Aorta (tissue), 5 donors: ENCODE measurements around the gene JPH3. TPM values are rescaled to one million over a fixed set of nuclear protein-coding genes. Genes with fewer than 3 reads are reported as not detected.

Experiments
- ATAC-seq: fragments of 200-7000 bp; cut with Tn5 transposase; one replicate; pipeline ENCODE4 v1.9.1; 2022; ENCODE audit warnings: moderate library complexity; ENCODE audit not compliant: low FRiP score
- DNase-seq, 2 donors: peaks; one replicate each; pipeline ENCODE4 v3.0.0-alpha.2; 2020
- H3K27ac ChIP-seq, 2 donors: one replicate each; pipeline ENCODE4 v1.5.1; 2013; ENCODE audit warnings: low read length in 2 of 2, mild to moderate bottlenecking in 2 of 2, moderate library complexity in 2 of 2, control low read depth in 1 of 2, inconsistent platforms in 1 of 2, low read depth in 1 of 2
- H3K27me3 ChIP-seq, 2 donors: one replicate each; pipeline ENCODE4 v1.6.1; 2013; ENCODE audit warnings: control low read depth in 1 of 2, low read length in 1 of 2, mild to moderate bottlenecking in 1 of 2, moderate library complexity in 1 of 2; ENCODE audit not compliant: insufficient read depth in 2 of 2, control insufficient read depth in 1 of 2
- H3K36me3 ChIP-seq, 2 donors: one replicate each; pipeline ENCODE4 v1.6.1; 2013; ENCODE audit warnings: control low read depth in 1 of 2, low read length in 1 of 2, mild to moderate bottlenecking in 1 of 2; ENCODE audit not compliant: insufficient read depth in 2 of 2, control insufficient read depth in 1 of 2
- H3K4me1 ChIP-seq, 2 donors: one replicate each; pipeline ENCODE4 v1.6.1; 2013; ENCODE audit warnings: low read length in 2 of 2, control low read depth in 1 of 2, mild to moderate bottlenecking in 1 of 2, moderate library complexity in 1 of 2; ENCODE audit not compliant: insufficient read depth in 2 of 2, control insufficient read depth in 1 of 2
- H3K4me3 ChIP-seq, 2 donors: one replicate each; pipeline ENCODE4 v1.5.1; 2013; ENCODE audit warnings: low read length in 2 of 2, control low read depth in 1 of 2, mild to moderate bottlenecking in 1 of 2
- H3K9me3 ChIP-seq: one replicate; pipeline ENCODE4 v1.6.1; 2013; ENCODE audit warnings: mild to moderate bottlenecking, low read length; ENCODE audit not compliant: control insufficient read depth
- WGBS, 2 donors: extraction: QIAGEN DNeasy Blood & Tissue Kit; methylation state at CpG; one replicate each; pipeline ENCODE4 v1.1.7; 2013; 5-methylcytosine and 5-hydroxymethylcytosine counted together
- intact Hi-C, 2 donors: fragments of 100-400 bp; cut with DNase I; formaldehyde crosslinking; loops; one replicate each; pipeline versions ENCODE4 v1.14.2 to v1.15.0; 2022
- polyA plus RNA-seq, 2 donors: library from polyadenylated mRNA; stranded (reverse); fragments of 200-250 nt; gene quantifications; one replicate each; pipeline ENCODE4 v1.2.3, GENCODE V29; 2013
- total RNA-seq, 2 donors: library from RNA; stranded (reverse); fragmentation: NEBNext Ultra II Directional; extraction: Animal tissue kit (Norgen Biotek cat#: 25700); gene quantifications; one replicate each; pipeline ENCODE4 v1.2.1, GENCODE V29; 2021
- donor health status: healthy with polysubstance abuse.
- donor health status: Bipolar disorder and iron deficiency.
- donor health status: DM: no; HTN: no; CAD: no.
- donor health status: DM: no; HTN: no; CAD: no.
- donor health status: DM: yes; HTN: yes; CAD: no.

JPH3 gene
- total and polyA plus RNA-seq, 4 donors: 0.21 to 0.26 TPM; not detected in 2

DNA sequence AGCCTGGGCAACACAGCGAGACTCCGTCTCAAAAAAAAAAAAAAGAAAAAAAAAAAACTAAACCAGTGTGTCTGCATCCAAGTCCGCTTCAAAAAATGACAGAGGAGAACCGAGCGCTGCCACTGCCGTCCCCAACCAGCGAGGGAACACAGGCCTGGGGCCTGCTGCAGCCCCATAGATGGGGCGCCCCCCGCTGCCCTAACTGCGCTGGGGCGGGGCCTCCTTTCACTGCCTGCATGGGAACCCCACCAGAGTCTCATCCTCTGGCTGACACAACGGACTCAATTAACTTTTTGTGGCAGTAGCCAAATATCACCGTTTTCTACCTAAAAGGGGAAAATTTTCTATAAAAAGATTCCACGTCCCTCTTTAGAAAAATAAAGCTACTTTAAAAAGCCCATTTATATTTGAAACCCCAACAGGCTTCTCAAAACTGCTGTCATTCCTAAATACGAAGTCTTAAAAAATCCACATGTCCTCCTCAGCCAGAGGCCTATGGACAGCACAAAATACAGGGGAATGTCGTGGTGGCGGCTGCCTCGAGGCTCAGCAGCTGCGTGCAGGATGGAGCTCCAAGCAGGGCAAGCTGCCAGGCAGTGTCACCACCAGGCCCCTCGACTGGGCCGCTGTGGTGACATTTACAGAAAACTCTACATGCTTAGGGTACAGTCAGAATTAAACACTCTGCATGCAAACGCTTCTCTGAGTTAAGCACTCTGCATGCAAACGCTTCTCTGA, 133.1 kb downstream of the JPH3 start:
- ATAC-seq (no peak), DNase-seq (no peak)
- 77 to 84% methylated on average over 23 of the region's 23 CpGs for WGBS, 2 donors
- no peak overlapping the region for H3K4me3 ChIP-seq
- H3K36me3 ChIP-seq: no peaks in the 10 kb centered on the region
- intact Hi-C loops: no loop called here
- no peaks in the 10 kb centered on the region for H3K4me1 ChIP-seq
- no peaks in the 10 kb centered on the region for H3K27me3 ChIP-seq
- H3K9me3 ChIP-seq: no peaks in the 10 kb centered on the region
- H3K27ac ChIP-seq: no peak overlapping the region

DNA sequence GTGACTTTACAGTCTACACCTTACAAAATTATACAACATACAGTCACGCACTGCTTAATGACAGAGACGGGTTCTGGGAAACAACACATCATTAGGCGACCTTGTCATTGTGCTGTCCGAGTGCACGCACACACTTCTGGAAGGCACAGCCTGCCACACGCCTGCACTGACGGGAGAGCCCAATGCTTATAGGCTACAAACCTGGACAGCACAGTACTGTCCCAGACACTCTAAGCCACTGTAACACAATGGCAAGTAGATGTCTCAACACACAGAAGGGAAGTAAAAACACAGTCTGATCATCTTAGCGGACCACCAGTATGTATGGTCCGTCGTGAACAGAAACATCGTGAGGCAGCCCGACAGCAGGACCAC, 133.7 kb downstream of the JPH3 start:
- H3K4me1 ChIP-seq: no peaks in the 10 kb centered on the region
- H3K9me3 ChIP-seq: no peaks in the 10 kb centered on the region
- no peak overlapping the region for H3K27ac ChIP-seq
- DNase-seq: no peak
- no peak overlapping the region for H3K4me3 ChIP-seq
- intact Hi-C loops: no loop called here
- 92 to 94% methylated on average over 12 of the region's 12 CpGs for WGBS, 2 donors
- H3K36me3 ChIP-seq: no peaks in the 10 kb centered on the region
- no peak for ATAC-seq
- no peaks in the 10 kb centered on the region for H3K27me3 ChIP-seq

DNA sequence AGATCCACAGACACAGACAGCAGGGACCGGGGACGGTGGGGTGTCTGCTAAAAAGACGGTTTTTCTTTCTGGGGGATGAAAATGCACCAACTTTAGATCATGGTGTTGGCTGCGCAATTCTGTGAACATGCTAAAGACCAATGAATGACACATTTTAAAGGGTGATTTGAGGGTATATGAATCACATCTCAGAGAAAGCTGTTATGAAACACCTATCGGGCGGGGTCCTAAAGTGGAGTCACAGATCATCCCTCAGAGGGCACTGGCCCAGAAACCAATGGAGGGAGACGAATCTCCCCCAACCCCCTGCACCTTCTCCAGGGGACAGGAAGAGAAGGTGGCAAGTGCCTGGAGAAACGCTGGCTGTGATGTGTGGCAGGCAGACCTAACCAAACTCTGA, 137.5 kb downstream of the JPH3 start:
- ATAC-seq: no peak
- no peaks in the 10 kb centered on the region for H3K9me3 ChIP-seq
- H3K27ac ChIP-seq: no peak overlapping the region
- DNase-seq: no peak
- H3K4me1 ChIP-seq: no peaks in the 10 kb centered on the region
- intact Hi-C loops: no loop called here
- no peaks in the 10 kb centered on the region for H3K36me3 ChIP-seq
- H3K27me3 ChIP-seq: no peaks in the 10 kb centered on the region
- H3K4me3 ChIP-seq: no peak overlapping the region
- WGBS, 2 donors: 95% methylated on average over 8 of the region's 8 CpGs

DNA sequence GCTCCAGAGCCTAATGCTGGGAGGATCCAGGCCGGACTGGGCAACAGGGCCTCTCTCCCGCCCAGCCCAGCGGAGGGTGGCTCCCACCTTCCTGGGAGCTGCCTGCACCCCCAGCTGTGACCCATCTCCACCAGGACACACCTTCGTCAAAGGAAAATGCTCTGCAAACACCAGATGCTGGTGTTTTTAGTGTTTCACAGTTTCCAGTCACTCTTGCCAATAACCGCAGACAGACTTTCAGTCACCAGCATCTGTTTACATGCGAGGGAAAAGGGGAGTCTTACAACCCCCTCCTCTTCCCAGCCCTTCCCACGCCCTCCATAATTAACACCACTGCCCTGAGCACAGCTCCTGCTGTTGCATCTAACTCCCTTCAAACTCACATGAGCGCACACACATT, 138.1 kb downstream of the JPH3 start:
- no peaks in the 10 kb centered on the region for H3K4me1 ChIP-seq
- H3K9me3 ChIP-seq: no peaks in the 10 kb centered on the region
- H3K27ac ChIP-seq: no peak overlapping the region
- no peak overlapping the region for H3K4me3 ChIP-seq
- WGBS, 2 donors: 42 to 55% methylated on average over 8 of the region's 8 CpGs
- no peaks in the 10 kb centered on the region for H3K27me3 ChIP-seq
- ATAC-seq (no peak), DNase-seq (no peak)
- no peaks in the 10 kb centered on the region for H3K36me3 ChIP-seq
- intact Hi-C loops: no loop called here

DNA sequence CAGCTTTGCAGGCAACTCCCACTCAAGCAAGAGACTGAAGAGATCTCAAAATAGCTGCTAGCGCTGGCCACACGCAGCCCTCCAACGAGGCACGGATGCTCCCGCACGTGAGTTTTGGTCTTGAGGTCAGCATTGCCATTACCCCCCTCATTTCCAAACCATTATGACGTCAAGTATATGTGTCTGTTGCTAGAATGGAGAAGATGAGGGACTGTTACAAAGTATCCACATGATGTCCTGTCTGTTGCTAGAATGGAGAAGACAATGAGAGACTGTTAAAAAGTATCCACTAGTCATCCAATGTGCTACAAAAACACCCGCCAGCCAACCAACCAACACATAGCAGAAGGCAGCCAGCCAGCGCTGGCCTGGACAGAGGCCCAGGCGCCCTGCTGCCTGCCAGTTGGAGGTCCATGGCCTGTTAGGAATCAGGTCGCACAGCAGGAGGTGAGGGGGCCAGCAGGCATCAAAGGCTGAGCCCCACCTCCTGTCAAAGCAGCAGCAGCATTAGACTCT, 138.7 kb downstream of the JPH3 start:
- H3K4me3 ChIP-seq: no peak overlapping the region
- DNase-seq (no peak), ATAC-seq (no peak)
- H3K4me1 ChIP-seq: no peaks in the 10 kb centered on the region
- no peaks in the 10 kb centered on the region for H3K27me3 ChIP-seq
- H3K36me3 ChIP-seq: no peaks in the 10 kb centered on the region
- no peaks in the 10 kb centered on the region for H3K9me3 ChIP-seq
- intact Hi-C loops: no loop called here
- WGBS, 2 donors: 22 to 23% methylated on average over 11 of the region's 11 CpGs
- no peak overlapping the region for H3K27ac ChIP-seq

DNA sequence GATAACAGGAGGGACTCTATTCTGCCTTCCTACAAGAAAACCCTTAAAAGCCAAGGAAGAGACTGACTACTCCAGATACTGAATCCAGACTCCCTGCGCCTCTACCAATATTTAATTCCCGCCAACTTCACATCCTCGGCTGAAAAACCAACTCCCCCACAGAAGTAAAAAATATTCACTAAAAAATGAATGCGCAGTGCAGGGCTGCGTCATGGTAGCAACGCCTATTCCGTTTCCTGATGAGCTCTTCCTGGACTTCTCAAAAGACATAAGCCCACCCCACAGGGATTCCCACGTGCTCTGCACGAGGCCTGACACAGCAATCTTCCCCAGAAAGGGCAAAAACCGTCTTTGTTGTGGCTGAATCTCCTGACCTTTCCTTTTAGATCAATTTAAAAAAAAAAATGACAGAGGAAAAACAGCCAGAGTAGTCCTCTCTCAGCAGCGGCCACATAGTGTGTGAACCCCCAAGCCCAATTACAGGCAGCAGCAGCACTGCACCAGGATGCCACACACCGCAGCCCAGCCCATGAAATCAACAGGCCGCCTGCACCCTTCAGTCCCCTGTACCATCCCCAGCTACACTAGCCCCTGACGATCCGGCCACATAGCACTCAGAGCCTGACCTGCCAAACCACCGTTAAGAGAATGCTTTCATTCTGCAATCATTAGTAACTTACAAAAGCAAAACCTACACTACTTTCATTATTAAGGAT, 139.6 kb downstream of the JPH3 start:
- Histone ChIP-seq H3K27ac (no peak overlapping the region), H3K36me3 (peaks cover 0 to 2% of the 10 kb centered on the region in 2 donors)
- intact Hi-C loops: no loop called here

DNA sequence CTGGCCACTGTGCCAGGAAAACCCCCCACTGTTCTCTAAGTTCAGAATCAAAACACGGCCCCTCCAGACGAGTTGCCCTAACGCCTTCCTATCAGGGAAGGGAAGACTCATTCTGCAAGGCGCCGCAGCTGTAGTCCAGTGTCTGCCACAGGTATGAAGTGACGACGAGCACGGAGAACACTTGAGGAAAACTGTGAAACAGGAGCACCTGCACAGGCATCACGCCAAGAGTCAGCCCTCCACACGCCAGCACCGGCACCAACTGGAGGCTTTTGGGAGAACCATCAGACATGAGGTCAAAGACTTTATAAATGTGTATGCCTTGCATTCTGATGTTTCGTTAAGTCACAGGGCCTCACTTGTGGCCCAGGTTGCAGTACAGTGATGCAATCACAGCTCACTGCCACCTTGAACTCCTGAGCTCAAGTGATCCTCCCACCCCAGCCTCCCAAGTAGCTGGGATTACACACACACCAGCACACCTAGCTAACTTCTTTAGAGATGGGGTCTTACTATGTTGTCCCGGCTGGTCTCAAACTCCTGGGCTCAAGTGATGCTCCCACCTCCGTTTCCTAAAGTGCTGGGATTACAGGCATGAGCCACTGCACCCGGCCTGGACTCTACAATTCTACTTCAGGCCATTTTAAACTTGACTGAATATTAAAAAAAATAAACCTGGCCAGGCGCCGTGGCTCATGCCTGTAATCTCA, 140.6 kb downstream of the JPH3 start:
- H3K4me1 ChIP-seq: no peaks in the 10 kb centered on the region
- H3K4me3 ChIP-seq: no peak overlapping the region
- no peaks in the 10 kb centered on the region for H3K9me3 ChIP-seq
- no peak overlapping the region for H3K27ac ChIP-seq
- intact Hi-C loops: no loop called here
- WGBS, 2 donors: 86 to 92% methylated on average over 17 of the region's 17 CpGs
- no peaks in the 10 kb centered on the region for H3K27me3 ChIP-seq
- H3K36me3 ChIP-seq: peaks cover 0 to 4% of the 10 kb centered on the region in 2 donors
- no peak for DNase-seq
- no peak for ATAC-seq

More for the DNA sequence above, 139.6 kb downstream of the JPH3 start:
- DNase-seq (no peak), ATAC-seq (no peak)
- Histone ChIP-seq H3K9me3 (no peaks in the 10 kb centered on the region), H3K4me1 (no peaks in the 10 kb centered on the region), H3K4me3 (no peak overlapping the region), H3K27me3 (no peaks in the 10 kb centered on the region)
- WGBS, 2 donors: 87 to 92% methylated on average over 16 of the region's 16 CpGs

DNA sequence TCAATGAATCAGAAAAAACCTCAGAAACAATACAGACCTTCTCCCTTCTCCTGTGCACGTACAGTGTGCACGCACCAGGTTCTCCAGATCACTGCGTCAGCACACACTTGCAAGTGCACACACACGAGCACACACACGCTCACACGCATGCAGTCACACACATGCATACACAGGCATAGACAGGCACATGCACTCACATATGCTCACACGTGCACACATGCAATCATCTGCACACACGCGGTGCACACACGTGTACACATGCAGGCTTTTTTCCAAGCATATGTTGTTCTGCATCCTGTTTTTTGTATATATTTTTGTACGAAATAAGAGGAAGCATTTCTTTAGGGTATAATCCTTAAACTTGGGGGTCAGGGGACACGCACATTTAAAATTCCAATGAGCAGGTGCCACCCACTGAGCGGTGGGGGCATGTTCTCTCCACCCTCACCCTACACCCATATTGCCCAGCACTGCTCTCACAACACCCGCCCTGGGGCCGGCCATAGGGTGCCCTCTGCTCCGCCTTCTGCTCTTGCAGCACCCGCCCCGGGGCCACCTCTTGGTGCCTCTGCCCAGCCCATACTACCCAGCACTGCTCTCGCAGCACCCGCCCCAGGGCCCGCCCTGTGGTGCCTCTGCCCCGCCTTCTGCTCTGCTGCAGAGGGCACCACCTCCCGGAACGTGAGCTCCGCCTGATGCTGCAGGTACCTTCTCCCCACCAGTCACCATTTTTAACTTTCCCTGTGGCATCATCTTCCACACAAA, 142.6 kb downstream of the JPH3 start:
- intact Hi-C loops: no loop called here
- no peak overlapping the region for H3K27ac ChIP-seq
- peaks cover 0 to 6% of the 10 kb centered on the region in 2 donors for H3K36me3 ChIP-seq
- 92% methylated on average over 23 to 25 of the region's 25 CpGs for WGBS, 2 donors
- H3K4me1 ChIP-seq: no peaks in the 10 kb centered on the region
- H3K27me3 ChIP-seq: no peaks in the 10 kb centered on the region
- no peaks in the 10 kb centered on the region for H3K9me3 ChIP-seq
- no peak for DNase-seq
- no peak for ATAC-seq
- H3K4me3 ChIP-seq: no peak overlapping the region
